ENCODE data around the gene GLCCI1. TPM values are rescaled to one million over a fixed set of nuclear protein-coding genes. Genes with fewer than 3 reads are reported as not detected.
"Not testable (repeated sequence)": the region's sequence is repeated elsewhere in the genome, so short reads cannot be mapped to it uniquely, and the experiment has no call there.

The GLCCI1 gene
- total and polyA plus RNA-seq, 2 donors, result 20.4 to 29.0 TPM

DNA sequence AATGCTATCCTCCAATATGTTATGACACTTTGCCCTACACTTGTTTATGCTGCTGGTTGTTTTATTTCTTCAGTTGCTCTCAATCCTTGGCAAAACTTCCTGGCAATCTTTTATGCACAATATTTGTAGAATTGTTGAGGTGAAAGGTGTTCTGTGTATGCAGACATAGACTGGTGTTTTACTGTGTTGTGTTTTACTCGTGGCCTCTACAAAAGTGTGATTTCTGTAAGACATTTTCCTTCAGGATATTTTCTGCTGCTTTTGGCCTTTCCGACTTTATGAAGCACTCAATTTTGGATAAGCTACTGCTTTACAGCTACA is 21.8 kb downstream of the GLCCI1 start:
- no peaks in the 10 kb centered on the region for H3K36me3 ChIP-seq (ENCODE audit: control insufficient read depth in 2 of 2, insufficient read depth in 2 of 2, low read length in 1 of 2)
- H3K9me3 ChIP-seq (ENCODE audit: control insufficient read depth in 2 of 2, insufficient read depth in 1 of 2, low read length in 1 of 2), result peaks cover 0 to 3% of the 10 kb centered on the region in 2 donors
- no peak overlapping the region for H3K27ac ChIP-seq (ENCODE audit: low read depth in 1 of 2, low read length in 1 of 2)
- no peak overlapping the region for H3K4me3 ChIP-seq (ENCODE audit: low read length in 2 of 2)
- DNase-seq (ENCODE audit: low read depth in 6 of 9, low spot score in 9 of 9), result no peak
- 97% methylated on average over 2 of the region's 2 CpGs for WGBS
- H3K4me1 ChIP-seq (ENCODE audit: control insufficient read depth in 2 of 2, insufficient read depth in 2 of 2, low read length in 2 of 2), result peaks cover 4 to 9% of the 10 kb centered on the region in 2 donors
- no peaks in the 10 kb centered on the region for H3K27me3 ChIP-seq (ENCODE audit: control insufficient read depth in 2 of 2, insufficient read depth in 1 of 2, low read length in 1 of 2)

DNA sequence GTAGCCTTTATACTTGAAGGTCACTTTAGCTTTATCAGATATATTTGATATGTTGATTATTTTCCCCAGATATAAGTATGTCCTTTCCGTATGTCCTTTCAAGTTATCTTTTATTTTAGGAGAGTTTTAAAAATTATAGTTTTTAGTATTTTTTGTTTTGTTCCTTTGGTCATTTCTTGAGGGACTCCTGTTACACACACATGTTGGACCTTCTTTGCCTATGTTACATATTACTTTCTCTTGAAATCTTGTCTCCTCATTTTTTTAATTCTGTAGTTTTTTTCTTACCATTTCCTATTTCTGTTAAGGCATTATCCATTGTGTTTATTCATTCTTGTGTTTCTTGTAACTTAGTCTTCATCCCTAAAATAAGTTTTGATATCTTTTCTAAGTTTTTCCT is 23.9 kb downstream of the GLCCI1 start:
- Histone ChIP-seq H3K27me3 (ENCODE audit: control insufficient read depth in 2 of 2, insufficient read depth in 1 of 2, low read length in 1 of 2) (no peaks in the 10 kb centered on the region), H3K4me1 (ENCODE audit: control insufficient read depth in 2 of 2, insufficient read depth in 2 of 2, low read length in 2 of 2) (peaks cover 3 to 8% of the 10 kb centered on the region in 2 donors), H3K36me3 (ENCODE audit: control insufficient read depth in 2 of 2, insufficient read depth in 2 of 2, low read length in 1 of 2) (no peaks in the 10 kb centered on the region), H3K4me3 (ENCODE audit: low read length in 2 of 2) (no peak overlapping the region), H3K27ac (ENCODE audit: low read depth in 1 of 2, low read length in 1 of 2) (no peak overlapping the region), H3K9me3 (ENCODE audit: control insufficient read depth in 2 of 2, insufficient read depth in 1 of 2, low read length in 1 of 2) (peaks cover 0 to 3% of the 10 kb centered on the region in 2 donors)
- DNase-seq (ENCODE audit: low read depth in 6 of 9, low spot score in 9 of 9), result no peak
- WGBS, result 97% methylated on average over 1 of the region's 1 CpG

GRCh38 chr7:7995348-7995747 is 26.8 kb downstream of the GLCCI1 start:
- not testable (repeated sequence) for H3K27me3 ChIP-seq (ENCODE audit: control insufficient read depth in 2 of 2, insufficient read depth in 1 of 2, low read length in 1 of 2); H3K4me3 ChIP-seq (ENCODE audit: low read length in 2 of 2); H3K36me3 ChIP-seq (ENCODE audit: control insufficient read depth in 2 of 2, insufficient read depth in 2 of 2, low read length in 1 of 2); H3K9me3 ChIP-seq (ENCODE audit: control insufficient read depth in 2 of 2, insufficient read depth in 1 of 2, low read length in 1 of 2); H3K4me1 ChIP-seq (ENCODE audit: control insufficient read depth in 2 of 2, insufficient read depth in 2 of 2, low read length in 2 of 2); DNase-seq (ENCODE audit: low read depth in 6 of 9, low spot score in 9 of 9); H3K27ac ChIP-seq (ENCODE audit: low read depth in 1 of 2, low read length in 1 of 2)
- WGBS, result 97% methylated on average over 6 of the region's 6 CpGs

GRCh38 chr7:7996568-7996967 is 28.0 kb downstream of the GLCCI1 start:
- no peak for DNase-seq (ENCODE audit: low read depth in 6 of 9, low spot score in 9 of 9)
- Histone ChIP-seq H3K27me3 (ENCODE audit: control insufficient read depth in 2 of 2, insufficient read depth in 1 of 2, low read length in 1 of 2) (no peaks in the 10 kb centered on the region), H3K4me1 (ENCODE audit: control insufficient read depth in 2 of 2, insufficient read depth in 2 of 2, low read length in 2 of 2) (no peaks in the 10 kb centered on the region), H3K27ac (ENCODE audit: low read depth in 1 of 2, low read length in 1 of 2) (peak overlapping the region in 1 of 2 donors; percentile 31), H3K9me3 (ENCODE audit: control insufficient read depth in 2 of 2, insufficient read depth in 1 of 2, low read length in 1 of 2) (peaks cover 0 to 9% of the 10 kb centered on the region in 2 donors), H3K4me3 (ENCODE audit: low read length in 2 of 2) (no peak overlapping the region), H3K36me3 (ENCODE audit: control insufficient read depth in 2 of 2, insufficient read depth in 2 of 2, low read length in 1 of 2) (peaks cover 0 to 4% of the 10 kb centered on the region in 2 donors)

DNA sequence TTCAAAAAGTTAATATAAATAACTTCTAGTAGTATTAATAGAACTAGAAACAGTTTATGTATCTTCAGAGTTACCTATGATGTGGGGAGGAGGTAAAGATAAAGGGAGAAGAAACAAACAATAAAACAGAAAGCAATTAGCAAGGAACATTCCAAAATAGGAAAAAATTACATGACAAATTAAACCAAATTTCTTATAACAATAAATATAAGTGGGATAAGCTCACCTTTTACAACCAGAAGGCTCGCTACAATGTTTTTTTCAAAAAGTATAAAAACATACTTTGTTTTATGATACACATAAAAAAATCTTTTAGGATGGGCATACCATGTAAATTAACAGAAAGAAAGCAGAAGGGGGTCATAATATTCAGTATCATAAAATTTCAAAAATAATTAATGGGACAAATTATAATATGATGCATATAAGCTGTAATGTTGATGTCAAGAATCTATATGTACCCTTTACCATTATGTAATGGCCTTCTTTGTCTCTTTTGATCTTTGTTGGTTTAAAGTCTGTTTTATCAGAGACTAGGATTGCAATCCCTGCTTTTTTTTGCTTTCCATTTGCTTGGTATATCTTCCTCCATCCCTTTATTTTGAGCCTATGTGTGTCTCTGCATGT is 31.8 kb downstream of the GLCCI1 start:
- Histone ChIP-seq H3K27me3 (ENCODE audit: control insufficient read depth in 2 of 2, insufficient read depth in 1 of 2, low read length in 1 of 2) (no peaks in the 10 kb centered on the region), H3K27ac (ENCODE audit: low read depth in 1 of 2, low read length in 1 of 2) (no peak overlapping the region), H3K4me1 (ENCODE audit: control insufficient read depth in 2 of 2, insufficient read depth in 2 of 2, low read length in 2 of 2) (no peaks in the 10 kb centered on the region), H3K36me3 (ENCODE audit: control insufficient read depth in 2 of 2, insufficient read depth in 2 of 2, low read length in 1 of 2) (peaks cover 9 to 17% of the 10 kb centered on the region in 2 donors), H3K9me3 (ENCODE audit: control insufficient read depth in 2 of 2, insufficient read depth in 1 of 2, low read length in 1 of 2) (peaks cover 0 to 5% of the 10 kb centered on the region in 2 donors), H3K4me3 (ENCODE audit: low read length in 2 of 2) (no peak overlapping the region)
- no peak for DNase-seq (ENCODE audit: low read depth in 6 of 9, low spot score in 9 of 9)
- 48% methylated on average over 1 of the region's 1 CpG for WGBS

DNA sequence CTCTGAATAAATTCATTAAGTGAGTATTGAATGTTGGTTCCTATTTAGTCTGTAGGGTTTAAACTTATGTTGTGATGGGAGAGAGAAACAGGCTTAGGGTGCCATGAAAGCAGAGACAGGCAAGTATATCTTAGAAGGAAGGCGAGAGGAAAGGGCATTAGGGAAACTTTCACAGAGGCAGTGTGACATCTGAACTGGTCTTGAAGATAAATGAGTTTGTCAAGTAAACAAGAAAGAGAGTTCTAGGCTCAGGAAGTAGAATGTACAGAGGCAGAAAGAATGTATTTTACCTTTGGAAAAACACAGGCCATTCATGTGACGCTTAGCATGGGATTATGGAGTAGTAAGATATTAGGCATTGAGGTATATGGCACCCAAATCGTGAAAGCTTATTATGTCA is 34.5 kb downstream of the GLCCI1 start:
- H3K4me1 ChIP-seq (ENCODE audit: control insufficient read depth in 2 of 2, insufficient read depth in 2 of 2, low read length in 2 of 2), result no peaks in the 10 kb centered on the region
- H3K36me3 ChIP-seq (ENCODE audit: control insufficient read depth in 2 of 2, insufficient read depth in 2 of 2, low read length in 1 of 2), result peaks cover 26 to 43% of the 10 kb centered on the region in 2 donors
- no peaks in the 10 kb centered on the region for H3K27me3 ChIP-seq (ENCODE audit: control insufficient read depth in 2 of 2, insufficient read depth in 1 of 2, low read length in 1 of 2)
- H3K27ac ChIP-seq (ENCODE audit: low read depth in 1 of 2, low read length in 1 of 2), result no peak overlapping the region
- H3K9me3 ChIP-seq (ENCODE audit: control insufficient read depth in 2 of 2, insufficient read depth in 1 of 2, low read length in 1 of 2), result peaks cover 0 to 5% of the 10 kb centered on the region in 2 donors
- no peak overlapping the region for H3K4me3 ChIP-seq (ENCODE audit: low read length in 2 of 2)
- DNase-seq (ENCODE audit: low read depth in 6 of 9, low spot score in 9 of 9), result no peak
- 78% methylated on average over 3 of the region's 3 CpGs for WGBS

DNA sequence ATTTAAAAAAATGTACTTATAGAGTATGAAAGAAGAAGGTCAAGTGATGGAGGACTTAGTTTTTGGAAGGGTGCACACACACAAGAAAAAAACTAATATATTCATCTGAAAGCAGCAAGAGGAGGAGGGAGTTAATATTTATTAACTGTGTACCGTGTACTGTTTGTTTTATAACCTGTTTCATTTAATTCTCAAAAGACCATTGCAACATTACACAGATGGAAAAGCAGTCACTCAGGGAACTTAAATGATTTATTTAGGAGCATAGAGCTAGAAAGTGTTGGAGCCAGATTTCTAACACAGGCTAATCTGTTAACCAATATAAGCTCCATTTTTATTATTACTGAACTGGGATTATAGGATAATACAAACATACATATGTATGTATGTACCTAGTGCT is 36.7 kb downstream of the GLCCI1 start:
- Histone ChIP-seq H3K27ac (ENCODE audit: low read depth in 1 of 2, low read length in 1 of 2) (no peak overlapping the region), H3K4me3 (ENCODE audit: low read length in 2 of 2) (no peak overlapping the region), H3K36me3 (ENCODE audit: control insufficient read depth in 2 of 2, insufficient read depth in 2 of 2, low read length in 1 of 2) (peaks cover 26 to 61% of the 10 kb centered on the region in 2 donors), H3K27me3 (ENCODE audit: control insufficient read depth in 2 of 2, insufficient read depth in 1 of 2, low read length in 1 of 2) (no peaks in the 10 kb centered on the region), H3K9me3 (ENCODE audit: control insufficient read depth in 2 of 2, insufficient read depth in 1 of 2, low read length in 1 of 2) (no peaks in the 10 kb centered on the region), H3K4me1 (ENCODE audit: control insufficient read depth in 2 of 2, insufficient read depth in 2 of 2, low read length in 2 of 2) (no peaks in the 10 kb centered on the region)
- 100% methylated on average over 1 of the region's 1 CpG for WGBS
- no peak for DNase-seq (ENCODE audit: low read depth in 6 of 9, low spot score in 9 of 9)

DNA sequence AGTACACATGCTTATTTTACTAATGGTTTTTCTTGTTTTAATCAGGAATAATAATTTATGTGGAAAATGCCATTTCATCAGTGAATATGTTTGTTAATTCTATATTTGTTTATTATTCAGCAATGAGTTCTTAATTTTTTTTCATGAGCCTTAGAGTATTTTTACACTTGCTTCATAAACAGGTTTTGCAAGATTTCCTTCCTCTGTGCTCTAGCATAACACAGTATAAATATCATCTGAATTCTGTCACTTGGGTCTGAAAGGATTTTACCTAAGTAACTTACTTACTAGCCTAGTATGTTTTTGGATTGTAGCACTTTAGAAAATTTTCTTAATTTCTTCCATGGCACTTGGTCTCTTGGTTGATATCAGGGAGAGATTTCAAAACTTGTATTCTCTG is 45.8 kb downstream of the GLCCI1 start:
- Histone ChIP-seq H3K4me3 (ENCODE audit: low read length in 2 of 2) (no peak overlapping the region), H3K36me3 (ENCODE audit: control insufficient read depth in 2 of 2, insufficient read depth in 2 of 2, low read length in 1 of 2) (peaks cover 1 to 15% of the 10 kb centered on the region in 2 donors), H3K27ac (ENCODE audit: low read depth in 1 of 2, low read length in 1 of 2) (no peak overlapping the region), H3K9me3 (ENCODE audit: control insufficient read depth in 2 of 2, insufficient read depth in 1 of 2, low read length in 1 of 2) (no peaks in the 10 kb centered on the region), H3K27me3 (ENCODE audit: control insufficient read depth in 2 of 2, insufficient read depth in 1 of 2, low read length in 1 of 2) (no peaks in the 10 kb centered on the region), H3K4me1 (ENCODE audit: control insufficient read depth in 2 of 2, insufficient read depth in 2 of 2, low read length in 2 of 2) (peaks cover 3 to 7% of the 10 kb centered on the region in 2 donors)
- DNase-seq (ENCODE audit: low read depth in 6 of 9, low spot score in 9 of 9), result peak in 1 of 9 donors; percentile 28

- no peaks in the 10 kb centered on the region for H3K27me3 ChIP-seq (ENCODE audit: control insufficient read depth in 2 of 2, insufficient read depth in 1 of 2, low read length in 1 of 2)
- peak overlapping the region in 1 of 2 donors; percentile 45 for H3K27ac ChIP-seq (ENCODE audit: low read depth in 1 of 2, low read length in 1 of 2)
- H3K36me3 ChIP-seq (ENCODE audit: control insufficient read depth in 2 of 2, insufficient read depth in 2 of 2, low read length in 1 of 2), result peaks cover 6 to 13% of the 10 kb centered on the region in 2 donors
- no peaks in the 10 kb centered on the region for H3K9me3 ChIP-seq (ENCODE audit: control insufficient read depth in 2 of 2, insufficient read depth in 1 of 2, low read length in 1 of 2)
- peaks cover 3 to 7% of the 10 kb centered on the region in 2 donors for H3K4me1 ChIP-seq (ENCODE audit: control insufficient read depth in 2 of 2, insufficient read depth in 2 of 2, low read length in 2 of 2)
- WGBS, result 28% methylated on average over 1 of the region's 1 CpG
- no peak overlapping the region for H3K4me3 ChIP-seq (ENCODE audit: low read length in 2 of 2)
- DNase-seq (ENCODE audit: low read depth in 6 of 9, low spot score in 9 of 9), result peak in 5 of 9 donors; percentile 15 to 61 (median 28)
These were observed 46.6 kb downstream of the GLCCI1 start for GRCh38 chr7:8015100-8015745.

Measured in thymus (tissue), 11 donors.